HG03103 (cell line): Measurements from ENCODE around the gene GPBAR1.

Source experiments
- ATAC-seq: cut with Tn5 transposase; IDR thresholded peaks from one replicate; pipeline ENCODE4 v1.9.1; 2021; ENCODE audit warnings: low read depth; ENCODE audit not compliant: unreplicated experiment

The GPBAR1 gene

DNA sequence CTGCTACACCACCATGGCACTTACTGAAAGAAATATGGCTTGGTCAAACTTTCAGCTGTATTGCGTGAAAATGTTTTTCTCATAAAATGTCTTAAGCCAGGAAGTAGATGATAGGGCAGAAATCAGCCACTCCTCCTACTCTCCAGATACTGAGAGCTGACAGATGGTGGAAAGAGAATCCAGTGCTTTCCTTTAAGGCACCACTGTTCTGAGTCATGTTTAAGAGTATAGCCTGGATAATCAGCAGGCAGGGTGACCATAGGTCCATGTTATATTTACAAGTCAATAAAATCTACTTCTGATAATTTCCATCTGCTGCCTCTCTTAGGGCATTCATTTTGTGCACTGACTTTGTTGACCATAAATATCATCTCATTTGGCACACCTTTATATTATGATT lies 21.9 kb upstream of the GPBAR1 start:
- no peak for ATAC-seq

DNA sequence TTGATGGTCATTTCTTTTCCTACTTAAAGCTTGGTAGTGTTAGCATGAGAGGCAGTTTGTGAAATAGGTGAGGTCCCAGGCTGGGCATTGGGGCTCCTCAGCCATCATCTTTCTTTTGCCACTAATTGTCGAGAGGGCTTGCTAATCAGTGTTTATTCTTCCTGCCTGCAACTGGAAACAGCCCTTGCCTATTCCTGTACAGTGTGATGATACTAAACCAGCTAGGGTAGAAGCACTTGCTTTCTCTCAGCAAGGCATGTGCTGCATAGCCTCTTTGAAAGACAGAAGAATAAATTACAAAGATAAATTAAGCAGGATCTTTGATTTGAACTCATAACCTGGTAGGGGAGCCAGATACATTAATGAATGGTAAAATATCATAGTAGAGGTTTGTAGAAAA lies 16.6 kb upstream of the GPBAR1 start:
- no peak for ATAC-seq

DNA sequence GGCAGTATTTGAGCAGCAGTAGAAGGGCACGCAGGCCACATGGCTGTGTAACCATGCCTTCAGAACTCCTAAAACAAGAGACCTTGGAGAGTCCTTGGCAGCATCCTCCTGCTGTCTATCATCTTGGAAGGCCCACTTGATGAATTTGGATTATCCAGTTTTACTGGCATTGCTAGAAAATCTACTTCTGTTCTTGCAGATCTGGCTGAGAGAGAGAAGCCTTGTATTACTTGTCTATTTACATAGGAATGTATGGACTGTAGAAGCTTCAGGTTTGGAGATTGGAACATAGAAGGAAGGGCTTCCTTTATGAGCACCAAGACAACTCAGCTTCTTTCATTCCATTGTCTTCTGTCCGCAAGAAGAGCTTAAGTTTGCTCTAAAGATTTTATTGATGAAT lies 16.1 kb upstream of the GPBAR1 start:
- ATAC-seq = no peak

DNA sequence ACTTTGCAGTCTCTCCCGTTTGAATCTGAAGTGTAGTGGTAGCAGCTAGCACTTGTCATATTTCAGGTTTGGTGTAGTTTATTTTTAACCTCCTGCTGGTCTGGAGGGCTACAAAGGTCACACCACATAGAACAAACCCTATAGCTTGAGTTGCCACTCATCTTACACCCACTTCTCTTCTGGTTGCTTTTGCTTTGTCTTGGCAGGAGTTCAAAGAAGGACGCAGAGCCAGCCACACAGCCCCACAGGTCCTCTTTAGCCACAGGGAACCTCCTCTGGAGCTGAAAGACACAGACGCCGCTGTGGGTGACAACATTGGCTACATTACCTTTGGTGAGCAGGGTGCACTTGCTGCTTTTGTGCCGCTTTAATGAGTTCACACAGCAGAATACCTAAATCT lies 15.6 kb upstream of the GPBAR1 start:
- ATAC-seq = no peak

DNA sequence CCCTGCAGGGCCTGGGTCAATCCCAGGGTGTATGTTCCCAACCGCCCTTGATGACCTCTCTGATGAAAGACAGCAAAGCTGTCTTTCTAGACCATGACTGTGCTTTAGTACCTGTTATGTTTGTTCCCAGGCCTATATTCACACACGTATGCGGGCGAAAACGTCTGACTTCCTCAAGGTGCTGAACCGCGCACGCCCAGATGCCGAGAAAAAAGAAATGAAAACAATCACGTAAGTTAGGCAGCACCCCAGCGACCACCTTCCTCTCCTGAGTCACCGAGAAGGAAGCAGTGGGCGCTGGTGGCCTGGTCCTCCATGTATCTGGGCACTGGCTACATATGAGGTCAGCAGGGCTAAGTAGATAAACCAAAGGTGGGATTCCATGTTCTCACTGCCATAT lies 11.1 kb upstream of the GPBAR1 start:
- no peak for ATAC-seq

DNA sequence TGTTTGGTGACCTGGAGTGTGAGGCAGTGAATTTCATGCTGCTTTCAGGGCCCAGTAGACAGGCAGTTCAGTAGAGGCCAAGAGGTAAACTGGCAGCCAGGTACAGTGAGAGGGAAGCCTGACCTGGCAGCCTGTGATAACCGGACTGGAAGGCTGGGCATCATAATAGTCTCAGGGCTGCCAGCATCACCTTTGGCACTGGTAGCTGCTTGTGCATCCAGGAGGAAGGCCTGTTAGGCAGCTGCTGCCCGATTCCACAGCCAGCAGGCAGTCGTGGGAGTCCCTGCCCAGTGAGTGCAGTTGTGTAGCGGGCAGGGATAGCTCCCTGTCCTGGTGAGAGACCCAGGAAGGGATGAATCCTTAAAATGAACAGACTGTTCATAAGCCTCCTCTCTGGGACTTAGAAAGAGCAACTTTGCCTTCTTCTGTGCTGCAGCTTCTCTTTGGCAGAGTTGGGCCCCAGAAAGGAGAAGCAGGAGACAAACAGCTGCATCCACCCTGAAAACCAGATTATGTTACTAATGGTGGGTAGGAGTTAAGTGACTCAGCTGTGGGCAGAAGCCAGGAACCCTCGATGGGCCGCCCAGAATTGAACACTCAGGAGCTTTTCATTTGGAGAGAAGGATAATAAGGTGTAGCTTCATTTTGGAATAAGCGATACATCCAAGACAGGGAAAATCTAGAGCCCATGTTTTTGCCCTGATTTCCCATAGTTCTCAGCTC lies 8.1 kb upstream of the GPBAR1 start:
- ATAC-seq = no peak

DNA sequence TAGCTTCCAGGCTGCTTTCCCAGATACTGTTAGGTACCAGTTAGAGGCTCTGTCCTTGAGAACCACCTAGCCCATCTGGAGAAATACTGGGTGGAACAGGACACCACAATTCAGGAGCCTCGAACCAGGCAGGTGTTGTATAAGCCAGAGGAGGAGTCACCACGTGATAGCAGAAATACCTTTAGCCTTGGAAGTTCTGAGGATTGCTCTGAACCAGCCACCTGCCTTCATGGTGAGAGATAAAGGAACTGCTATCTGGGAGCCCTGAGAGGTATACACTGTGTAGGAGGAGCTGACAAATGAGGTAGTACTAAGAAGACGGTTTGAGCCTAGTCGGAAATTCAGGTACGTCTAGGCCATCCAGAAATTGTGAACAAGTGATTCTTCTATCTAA lies 7.6 kb upstream of the GPBAR1 start:
- no peak for ATAC-seq

DNA sequence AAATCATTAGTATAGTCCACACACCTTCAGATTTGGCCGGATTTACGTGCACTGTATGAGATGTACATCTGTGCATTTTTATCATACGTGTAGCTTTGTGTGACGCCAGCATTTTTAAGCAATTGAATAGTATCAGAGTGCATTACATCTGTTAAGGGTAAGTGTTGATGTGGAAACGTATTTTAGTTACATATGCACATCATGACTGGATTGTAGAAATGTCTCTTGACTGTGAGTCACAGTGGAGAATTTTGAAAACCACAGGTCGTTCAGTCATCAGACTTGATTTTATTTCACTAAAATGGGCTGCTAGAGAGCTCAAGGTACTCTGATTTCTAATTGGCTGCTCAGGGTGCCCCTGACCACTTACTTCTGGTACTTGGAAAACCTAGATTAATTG lies 5.4 kb upstream of the GPBAR1 start:
- no peak for ATAC-seq

DNA sequence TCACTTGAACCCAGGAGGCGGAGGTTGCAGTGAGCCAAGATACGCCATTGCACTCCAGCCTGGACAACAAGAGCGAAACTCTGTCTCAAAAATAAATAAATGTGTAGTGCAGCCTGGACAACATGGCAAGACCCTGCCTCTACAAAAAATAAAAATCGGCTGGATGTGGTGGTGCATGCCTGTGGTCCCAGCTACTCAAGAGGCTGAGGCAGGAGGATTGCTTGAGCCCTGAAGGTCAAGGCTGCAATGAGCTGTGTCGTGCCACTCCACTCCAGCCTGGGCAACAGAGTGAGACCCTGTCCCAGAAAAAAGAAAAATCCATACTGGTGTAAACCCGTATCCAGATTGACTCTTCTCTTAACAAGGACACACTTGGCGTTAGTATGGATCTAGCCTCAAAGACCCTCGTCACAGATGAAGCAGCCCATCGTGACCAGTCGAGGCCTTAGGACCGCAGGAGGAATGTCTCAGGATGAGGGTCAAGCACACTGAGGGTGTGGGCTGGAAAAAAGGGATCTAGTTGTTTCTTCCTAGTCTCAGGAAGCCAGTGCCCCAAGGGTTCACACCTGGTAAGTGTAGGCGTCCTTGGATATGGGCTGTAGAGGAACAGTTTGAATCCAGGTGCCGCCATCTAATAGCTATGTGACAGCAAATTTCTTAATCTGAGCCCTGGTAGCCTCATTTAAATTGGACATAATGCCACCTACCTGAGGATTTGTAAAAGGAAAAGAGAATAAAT lies 4.0 kb upstream of the GPBAR1 start:
- ATAC-seq = no peak

DNA sequence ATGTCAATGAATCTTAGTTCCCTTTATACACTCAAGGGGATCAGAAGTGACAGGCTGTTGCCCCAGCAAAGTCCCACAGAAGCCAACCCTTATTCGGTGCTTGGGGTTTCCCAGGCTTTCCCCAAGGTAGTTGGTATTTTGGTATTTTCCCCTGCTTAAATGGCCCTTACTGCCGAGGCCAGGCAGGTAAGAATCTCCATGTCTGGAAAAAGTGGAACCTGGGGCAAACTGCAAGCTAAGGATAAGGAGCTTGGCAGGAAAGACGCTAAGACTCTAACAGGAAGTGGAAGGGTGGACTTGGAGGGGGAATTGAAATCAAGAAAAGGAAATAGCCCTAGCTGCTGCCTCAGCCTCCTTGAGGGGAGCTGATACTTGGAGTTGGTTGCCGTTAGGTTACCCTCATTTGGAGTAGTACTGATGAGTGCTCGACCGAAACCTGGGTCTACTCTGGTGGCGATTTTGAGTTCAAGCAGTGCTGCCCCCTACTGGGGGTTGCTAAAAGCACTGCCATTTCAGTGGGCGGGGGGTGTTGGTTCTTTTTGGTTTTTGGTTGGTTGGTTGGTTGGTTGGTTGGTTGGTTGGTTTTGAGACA lies 3.3 kb upstream of the GPBAR1 start:
- ATAC-seq = peak; percentile 74

DNA sequence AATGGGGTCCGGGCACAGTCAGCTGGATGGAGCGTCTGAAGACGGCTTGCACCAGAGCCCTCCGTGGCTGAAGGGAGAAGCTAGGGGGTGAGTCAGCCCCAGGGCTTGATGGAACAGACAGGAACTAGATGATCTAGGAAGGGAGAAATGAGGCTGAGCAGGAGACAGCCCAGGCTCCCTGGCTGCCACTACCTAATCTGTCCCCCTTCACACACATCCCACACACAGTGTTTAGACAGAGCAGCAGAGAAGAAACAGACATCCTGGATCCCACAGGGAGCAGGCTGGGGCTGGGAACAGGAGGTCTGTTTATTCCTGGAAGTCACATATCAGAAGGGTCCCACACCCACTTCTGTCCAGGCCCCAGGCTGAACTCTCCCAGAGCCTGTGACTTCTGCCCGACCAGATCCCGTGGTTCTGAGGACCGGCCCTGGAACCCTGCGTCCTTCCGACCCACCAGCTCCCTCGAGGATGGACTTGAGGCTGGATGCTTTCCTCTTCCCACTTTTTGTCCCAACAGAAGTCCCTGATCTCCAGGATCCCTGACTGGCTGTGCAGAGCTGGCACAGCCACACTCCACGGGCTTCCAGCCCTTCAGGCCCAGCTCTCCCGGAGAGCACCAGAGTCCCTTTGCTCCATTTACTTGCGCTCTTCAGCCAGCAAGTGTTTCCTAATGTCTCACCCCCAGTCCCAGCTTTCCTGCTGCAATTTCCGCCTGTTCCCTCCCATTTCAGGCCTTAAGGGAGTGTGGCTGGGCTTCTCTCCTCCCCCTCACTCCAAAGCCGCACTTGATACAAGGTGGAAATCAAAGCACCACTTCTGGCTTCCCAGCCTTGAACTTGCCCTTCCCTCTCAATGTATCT lies 1.5 kb upstream of the GPBAR1 start:
- no peak for ATAC-seq

DNA sequence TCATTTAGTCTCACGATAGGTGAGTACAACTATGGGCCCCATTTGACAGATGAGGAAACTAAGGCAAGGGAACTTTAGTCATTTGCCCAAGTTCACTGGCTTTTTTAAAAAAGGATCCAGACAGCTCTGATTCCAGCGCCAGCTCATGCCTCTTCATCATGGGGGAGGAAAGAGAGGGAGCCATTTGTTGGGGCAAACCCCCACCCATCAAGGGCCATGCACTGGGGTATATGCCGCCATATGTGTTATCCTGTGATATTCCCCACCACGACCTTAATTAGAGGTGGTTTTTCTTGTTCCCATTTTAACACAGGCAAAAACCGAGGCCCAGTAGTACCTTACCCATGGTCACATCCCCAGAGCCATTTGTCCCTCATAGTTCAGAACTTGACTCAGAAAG lies 649 bp upstream of the GPBAR1 start:
- no peak for ATAC-seq

DNA sequence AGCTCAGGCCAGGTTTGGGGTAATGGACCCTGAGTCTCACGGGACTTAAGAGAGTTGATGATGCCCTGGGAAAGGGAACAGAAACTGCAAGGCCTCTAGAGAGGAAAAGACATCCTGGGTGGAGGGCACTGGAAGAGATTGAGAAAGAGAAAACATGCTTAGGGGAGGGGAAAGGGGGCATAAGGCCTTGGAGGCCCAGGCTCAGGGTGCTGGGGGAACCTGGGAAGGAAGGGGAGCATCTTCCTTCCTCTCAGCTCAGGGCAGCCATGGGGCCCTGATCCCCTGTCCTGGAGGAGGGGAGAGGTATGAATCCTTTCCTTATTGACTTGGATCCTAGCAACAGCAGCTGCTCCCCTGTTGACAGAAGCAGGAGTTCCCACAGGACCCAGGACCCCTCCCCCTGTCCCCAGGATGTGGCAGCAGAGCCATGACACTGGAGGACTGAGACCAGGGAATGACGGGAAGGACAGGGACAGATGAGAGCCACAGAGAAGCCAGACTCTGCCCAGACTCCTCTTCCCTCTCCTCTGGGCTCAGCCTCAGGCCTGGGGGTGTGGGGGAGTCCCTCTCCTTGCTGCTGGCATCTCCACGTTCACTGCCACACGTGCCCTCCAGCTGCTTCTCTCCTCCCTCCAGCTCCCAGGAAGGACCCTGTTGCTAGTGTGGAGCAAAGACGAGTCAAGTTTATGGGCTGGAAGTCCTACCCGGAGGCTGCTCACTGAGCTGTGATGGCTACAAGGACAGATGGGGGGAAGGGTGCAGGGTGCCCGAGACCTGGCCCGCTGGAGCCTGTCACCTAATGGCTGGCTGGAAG lies 815 bp downstream of the GPBAR1 start:
- ATAC-seq = no peak

DNA sequence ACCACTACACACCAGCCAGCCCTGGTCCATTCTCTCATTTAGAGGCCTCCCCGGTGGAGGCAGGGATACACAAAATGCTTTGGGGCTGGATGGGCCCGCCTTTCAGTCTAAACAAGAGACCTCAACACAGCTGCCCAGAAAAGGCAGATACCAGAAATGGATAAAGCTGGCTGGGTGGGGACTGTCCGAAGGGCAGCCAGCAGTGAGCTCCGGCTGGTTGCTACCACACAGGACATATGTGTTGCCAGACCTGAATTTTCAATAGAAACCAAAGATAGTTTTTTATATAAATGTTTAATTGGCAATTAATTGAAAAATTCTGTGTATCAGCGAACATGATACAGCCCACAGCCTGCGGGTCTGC lies 1.4 kb downstream of the GPBAR1 start:
- no peak for ATAC-seq

DNA sequence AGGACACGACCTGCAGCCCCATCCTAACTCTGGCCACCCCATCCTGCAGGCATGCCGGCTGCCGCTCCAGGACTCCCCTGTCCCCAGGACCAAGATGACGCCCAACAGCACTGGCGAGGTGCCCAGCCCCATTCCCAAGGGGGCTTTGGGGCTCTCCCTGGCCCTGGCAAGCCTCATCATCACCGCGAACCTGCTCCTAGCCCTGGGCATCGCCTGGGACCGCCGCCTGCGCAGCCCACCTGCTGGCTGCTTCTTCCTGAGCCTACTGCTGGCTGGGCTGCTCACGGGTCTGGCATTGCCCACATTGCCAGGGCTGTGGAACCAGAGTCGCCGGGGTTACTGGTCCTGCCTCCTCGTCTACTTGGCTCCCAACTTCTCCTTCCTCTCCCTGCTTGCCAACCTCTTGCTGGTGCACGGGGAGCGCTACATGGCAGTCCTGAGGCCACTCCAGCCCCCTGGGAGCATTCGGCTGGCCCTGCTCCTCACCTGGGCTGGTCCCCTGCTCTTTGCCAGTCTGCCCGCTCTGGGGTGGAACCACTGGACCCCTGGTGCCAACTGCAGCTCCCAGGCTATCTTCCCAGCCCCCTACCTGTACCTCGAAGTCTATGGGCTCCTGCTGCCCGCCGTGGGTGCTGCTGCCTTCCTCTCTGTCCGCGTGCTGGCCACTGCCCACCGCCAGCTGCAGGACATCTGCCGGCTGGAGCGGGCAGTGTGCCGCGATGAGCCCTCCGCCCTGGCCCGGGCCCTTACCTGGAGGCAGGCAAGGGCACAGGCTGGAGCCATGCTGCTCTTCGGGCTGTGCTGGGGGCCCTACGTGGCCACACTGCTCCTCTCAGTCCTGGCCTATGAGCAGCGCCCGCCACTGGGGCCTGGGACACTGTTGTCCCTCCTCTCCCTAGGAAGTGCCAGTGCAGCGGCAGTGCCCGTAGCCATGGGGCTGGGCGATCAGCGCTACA lies 2.1 kb downstream of the GPBAR1 start:
- no peak for ATAC-seq

DNA sequence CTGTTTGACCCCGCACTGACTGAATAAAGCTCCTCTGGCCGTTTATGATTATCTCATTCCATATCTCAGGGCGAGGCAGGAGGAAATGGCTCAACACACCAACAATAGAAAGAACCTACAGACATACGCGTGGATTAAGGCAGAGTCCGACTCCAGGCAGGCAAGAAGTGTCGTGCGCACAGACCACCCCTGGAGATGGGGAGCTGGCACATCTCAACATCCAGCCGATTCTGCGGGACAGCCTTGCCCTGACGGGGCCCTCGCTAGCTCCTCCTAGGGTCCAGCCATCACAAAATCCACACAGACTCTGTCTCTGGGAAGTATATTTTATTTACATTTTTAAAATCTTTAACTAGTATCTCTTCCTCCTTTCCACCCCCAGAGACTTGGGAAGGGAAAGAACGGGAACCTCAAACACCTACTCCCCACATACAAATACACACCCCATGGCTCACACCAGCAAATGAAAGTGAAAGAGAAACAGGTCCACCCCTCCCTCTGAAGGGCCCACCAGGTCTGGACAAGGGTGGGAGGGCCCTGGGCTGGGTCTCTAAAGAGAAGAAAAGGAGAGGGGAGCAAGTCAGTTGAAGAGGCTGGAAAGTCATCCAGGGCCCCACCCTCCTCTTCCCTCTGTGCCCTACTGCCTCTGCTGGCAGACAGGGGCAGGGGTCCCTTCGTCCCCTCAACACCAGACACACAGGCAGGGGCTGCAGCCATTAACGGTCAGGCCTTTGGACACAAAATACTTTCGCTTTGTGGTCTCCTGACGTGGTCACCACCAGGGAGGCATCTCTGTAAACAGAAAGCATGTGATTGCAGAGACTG lies 3.2 kb downstream of the GPBAR1 start:
- no peak for ATAC-seq

DNA sequence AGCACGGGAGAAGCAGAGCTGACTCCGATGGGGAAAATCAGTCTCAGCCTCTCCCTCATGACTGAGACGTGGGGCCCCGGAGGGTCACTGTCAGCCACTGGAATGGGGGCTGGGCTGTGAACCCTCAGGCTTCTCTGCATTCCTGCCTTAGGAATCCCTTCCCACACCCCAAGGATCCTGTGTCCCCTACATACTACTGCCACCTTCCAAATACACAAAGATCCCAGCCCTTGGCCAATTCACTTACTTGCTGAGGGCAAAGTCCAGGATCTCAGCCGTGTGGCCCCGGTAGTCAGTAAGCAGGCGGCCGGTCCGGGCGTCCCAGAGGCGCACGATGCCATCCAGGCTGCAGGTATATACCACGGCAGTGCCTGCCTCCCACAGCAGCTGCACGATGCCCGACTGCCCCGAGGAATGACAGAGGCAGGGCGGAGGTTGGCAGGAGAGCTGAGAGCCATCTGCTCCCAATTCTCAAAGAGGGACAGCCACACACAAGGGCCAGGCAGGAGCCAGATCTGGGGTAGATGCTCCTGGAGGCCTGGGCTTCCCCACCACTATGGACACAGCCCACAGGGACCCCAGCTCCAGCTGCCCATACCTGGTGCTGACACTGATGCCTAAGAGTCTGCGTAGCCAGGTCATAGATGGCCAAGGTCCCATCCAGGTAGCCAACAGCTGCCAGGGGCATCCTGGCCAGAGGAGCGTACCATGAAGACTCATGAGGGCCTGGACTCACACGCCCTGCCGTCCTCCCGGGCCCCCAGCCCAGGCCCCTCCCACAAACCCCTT lies 4.2 kb downstream of the GPBAR1 start:
- ATAC-seq = no peak

DNA sequence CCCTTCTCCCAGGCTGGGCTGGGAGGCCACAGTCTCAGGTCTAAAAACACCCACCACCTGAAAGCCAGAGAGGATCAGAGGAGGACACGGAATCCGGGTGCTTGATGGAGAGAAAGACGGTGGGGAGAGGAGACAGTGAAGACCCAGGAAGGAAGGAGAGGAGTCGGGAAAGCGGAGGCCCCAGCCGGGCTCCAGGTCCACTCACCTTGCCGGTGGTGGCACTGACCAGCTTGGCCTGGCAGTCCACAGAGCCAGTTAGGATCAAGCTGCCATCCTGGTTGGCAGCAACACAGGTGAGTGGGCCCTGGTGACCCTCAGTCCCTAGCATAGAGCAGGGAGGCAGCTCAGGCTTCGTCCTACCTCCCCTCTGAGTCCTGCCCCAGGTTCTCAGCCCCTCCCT lies 4.8 kb downstream of the GPBAR1 start:
- ATAC-seq = no peak
